C4-2B (cell line): Measurements from ENCODE around the gene MIEN1.

Source experiments
- H3K27ac ChIP-seq: fragments of 450-650 bp; 2 replicates; pipeline ENCODE4 v1.5.1; 2017
- CTCF ChIP-seq: fragments of 450-650 bp; conservative IDR thresholded peaks from 2 replicates; pipeline ENCODE4 v1.5.1; 2017; ENCODE audit warnings: mild to moderate bottlenecking
- ZFX ChIP-seq: fragments of 450-650 bp; IDR thresholded peaks from 2 replicates; pipeline ENCODE4 v1.6.1; 2017

MIEN1 gene

GRCh38 chr17:39697961-39698360 lies 32.4 kb downstream of the MIEN1 start:
- no peak overlapping the region for H3K27ac ChIP-seq
- TF ChIP-seq CTCF = no peak
- no peak for TF ChIP-seq ZFX

GRCh38 chr17:39696731-39697130 lies 33.6 kb downstream of the MIEN1 start:
- no peak overlapping the region for H3K27ac ChIP-seq
- TF ChIP-seq ZFX (no peak), CTCF (no peak)

GRCh38 chr17:39695089-39695474 lies 35.2 kb downstream of the MIEN1 start:
- TF ChIP-seq CTCF (no peak), ZFX (no peak)
- H3K27ac ChIP-seq = no peak overlapping the region

GRCh38 chr17:39694593-39694992 lies 35.7 kb downstream of the MIEN1 start:
- H3K27ac ChIP-seq = no peak overlapping the region
- TF ChIP-seq CTCF (no peak), ZFX (no peak)

GRCh38 chr17:39688945-39689344 lies 41.4 kb downstream of the MIEN1 start:
- peak overlapping the region; percentile 86 for H3K27ac ChIP-seq
- no peak for TF ChIP-seq ZFX
- TF ChIP-seq CTCF = no peak

GRCh38 chr17:39688475-39688835 lies 41.9 kb downstream of the MIEN1 start:
- TF ChIP-seq CTCF (no peak), ZFX (no peak)
- peak overlapping the region; percentile 86 for H3K27ac ChIP-seq

GRCh38 chr17:39687546-39688474 lies 42.5 kb downstream of the MIEN1 start, which contains the start of gene PGAP3:
TSS of gene PGAP3 (minus strand) at chr17:39688057. CDS start at chr17:39688014, 43 bp downstream.
- peak within 1 kb of the TSS; percentile 86 for H3K27ac ChIP-seq
- TF ChIP-seq CTCF (no peak), ZFX (no peak)
